Liver (tissue), 9 donors: ENCODE measurements around the gene FLAD1. TPM values are rescaled to one million over a fixed set of nuclear protein-coding genes. Genes with fewer than 3 reads are reported as not detected.
A peak's percentile ranks its signal among the peaks of the same experiment; 100 is the strongest.

Source experiments
- DNase-seq: peaks from one replicate; pipeline ENCODE4 v3.0.0-alpha.2; 2017; ENCODE audit warnings: low spot score
- H3K27ac ChIP-seq, 2 donors: one replicate each; pipeline ENCODE4 v1.7.0; 2013; ENCODE audit warnings: inconsistent platforms in 2 of 2, low read length in 2 of 2, control low read depth in 1 of 2, low read depth in 1 of 2, mild to moderate bottlenecking in 1 of 2
- H3K27me3 ChIP-seq, 4 donors: one replicate each; pipeline versions ENCODE4 v1.6.1 to v1.7.0; 2013; ENCODE audit warnings: low read length in 3 of 4, inconsistent platforms in 1 of 4, mild to moderate bottlenecking in 1 of 4, moderate library complexity in 1 of 4; ENCODE audit not compliant: control insufficient read depth in 4 of 4, insufficient read depth in 4 of 4
- H3K36me3 ChIP-seq, 4 donors: one replicate each; pipeline versions ENCODE4 v1.6.1 to v1.7.0; 2013; ENCODE audit warnings: low read length in 3 of 4, mild to moderate bottlenecking in 3 of 4, low read depth in 1 of 4, moderate library complexity in 1 of 4; ENCODE audit not compliant: control insufficient read depth in 4 of 4, insufficient read depth in 3 of 4
- H3K4me1 ChIP-seq, 4 donors: one replicate each; pipeline versions ENCODE4 v1.6.1 to v1.7.0; 2013; ENCODE audit warnings: low read length in 3 of 4, mild to moderate bottlenecking in 3 of 4, moderate library complexity in 1 of 4; ENCODE audit not compliant: control insufficient read depth in 4 of 4, insufficient read depth in 4 of 4
- H3K4me3 ChIP-seq, 3 donors: one replicate each; pipeline versions ENCODE4 v1.6.1 to v1.7.0; 2013; ENCODE audit warnings: low read length in 3 of 3, control low read depth in 1 of 3, low read depth in 1 of 3, mild to moderate bottlenecking in 1 of 3
- H3K9ac ChIP-seq, 2 donors: one replicate each; pipeline ENCODE4 v1.7.0; 2013; ENCODE audit warnings: low read length in 2 of 2, mild to moderate bottlenecking in 2 of 2, moderate library complexity in 2 of 2, control low read depth in 1 of 2, low read depth in 1 of 2
- H3K9me3 ChIP-seq, 4 donors: one replicate each; pipeline versions ENCODE4 v1.6.1 to v1.7.0; 2013; ENCODE audit warnings: low read length in 3 of 4; ENCODE audit not compliant: control insufficient read depth in 4 of 4
- CTCF ChIP-seq: fragments of 150-350 bp; IDR thresholded peaks from 2 replicates; pipeline ENCODE4 v1.5.1; 2017; ENCODE audit warnings: improper control_type of control experiment, low read depth, low read length; ENCODE audit not compliant: missing input control
- FOXA1 ChIP-seq: IDR thresholded peaks from 2 replicates; pipeline ENCODE4 v1.6.1; 2016; ENCODE audit warnings: antibody characterized with exemption
- GABPA ChIP-seq, 2 donors: IDR thresholded peaks in 1 of 2; conservative IDR thresholded peaks in 1 of 2; 2 replicates each; pipeline ENCODE4 v1.6.1; 2016; ENCODE audit warnings: antibody characterized with exemption in 2 of 2, mild to moderate bottlenecking in 1 of 2, moderate library complexity in 1 of 2
- HNF4A ChIP-seq, 2 donors: conservative IDR thresholded peaks; 2 replicates each; pipeline ENCODE4 v1.6.1; 2016; ENCODE audit warnings: antibody characterized with exemption in 2 of 2, mild to moderate bottlenecking in 2 of 2
- HNF4G ChIP-seq: IDR thresholded peaks from 2 replicates; pipeline ENCODE4 v1.6.1; 2016; ENCODE audit warnings: antibody characterized with exemption
- JUND ChIP-seq, 2 donors: IDR thresholded peaks; 2 replicates each; pipeline ENCODE4 v1.6.1; 2016; ENCODE audit warnings: antibody characterized with exemption in 2 of 2
- MAX ChIP-seq: IDR thresholded peaks from 2 replicates; pipeline ENCODE4 v1.6.1; 2016; ENCODE audit warnings: antibody characterized with exemption
- RAD21 ChIP-seq, 2 donors: IDR thresholded peaks; 2 replicates each; pipeline ENCODE4 v1.6.1; 2016; ENCODE audit warnings: antibody characterized with exemption in 2 of 2, mild to moderate bottlenecking in 2 of 2
- REST ChIP-seq: IDR thresholded peaks from 2 replicates; pipeline ENCODE4 v1.6.1; 2016; ENCODE audit warnings: antibody characterized with exemption, mild to moderate bottlenecking
- RXRA ChIP-seq, 2 donors: IDR thresholded peaks; 2 replicates each; pipeline ENCODE4 v1.6.1; 2017 to 2018; ENCODE audit warnings: antibody characterized with exemption in 2 of 2, mild to moderate bottlenecking in 1 of 2
- SP1 ChIP-seq: IDR thresholded peaks from 2 replicates; pipeline ENCODE4 v1.6.1; 2018; ENCODE audit warnings: antibody characterized with exemption, mild to moderate bottlenecking
- TAF1 ChIP-seq: conservative IDR thresholded peaks from 2 replicates; pipeline ENCODE4 v1.6.1; 2016; ENCODE audit warnings: antibody characterized with exemption, mild to moderate bottlenecking
- YY1 ChIP-seq: IDR thresholded peaks from 2 replicates; pipeline ENCODE4 v1.6.1; 2016; ENCODE audit warnings: antibody characterized with exemption, mild to moderate bottlenecking
- WGBS: extraction: QIAGEN DNeasy Blood & Tissue Kit; methylation state at CpG from one replicate; pipeline ENCODE4 v1.1.7; 2013; 5-methylcytosine and 5-hydroxymethylcytosine counted together
- polyA plus RNA-seq, 2 donors: library from polyadenylated mRNA; stranded (reverse) in 1 of 2; unstranded in 1 of 2; fragments of 200-250 nt in 1 of 2; fragments of >200 nt in 1 of 2; fragmentation: Nextera tagmentation in 1 of 2; extraction: Ambion mirVana in 1 of 2; gene quantifications; one replicate each; pipeline versions ENCODE4 v1.2.1 to v1.2.3, GENCODE V29; 2013 to 2015
- total RNA-seq, 2 donors: library from RNA; depleted of rRNA; stranded (reverse); fragments of >200 nt; gene quantifications; one replicate each; pipeline ENCODE4 v1.2.3, GENCODE V29; 2014
- donor health status: healthy.
- donor health status: healthy.
- donor health status: healthy.
- donor health status: healthy.
- donor health status: healthy.

The FLAD1 gene
- total and polyA plus RNA-seq, 4 donors, result 10.4 to 31.6 (median 22.5) TPM

- peaks cover 0 to 13% (median 1%) of the 10 kb centered on the region in 4 donors for H3K36me3 ChIP-seq
- TF ChIP-seq RXRA (IDR thresholded peaks at IDR 0.05) (no peak), JUND (IDR thresholded peaks at IDR 0.05) (no peak), CTCF (peak; percentile 67), FOXA1 (no peak), MAX (no peak), HNF4G (no peak), SP1 (no peak), YY1 (no peak), RAD21 (IDR thresholded peaks at IDR 0.05) (peak; percentile 80 to 82)
- peak overlapping the region; percentile 51 to 78 for H3K9ac ChIP-seq
- no peaks in the 10 kb centered on the region for H3K27me3 ChIP-seq
- H3K4me1 ChIP-seq, result peaks cover 6 to 46% (median 23%) of the 10 kb centered on the region in 4 donors
- no peak overlapping the region for H3K4me3 ChIP-seq
- DNase-seq, result peak; percentile 56
- H3K9me3 ChIP-seq, result no peaks in the 10 kb centered on the region
- 50% methylated on average over 6 of the region's 6 CpGs for WGBS
- H3K27ac ChIP-seq, result peak overlapping the region; percentile 60 to 73
These were observed 39.3 kb upstream of the FLAD1 start for GRCh38 chr1:154943649-154944400.

- peak; percentile 59 for DNase-seq
- Histone ChIP-seq H3K36me3 (peaks cover 0 to 13% (median 1%) of the 10 kb centered on the region in 4 donors), H3K27ac (peak overlapping the region; percentile 60 to 73), H3K9me3 (no peaks in the 10 kb centered on the region), H3K4me1 (peaks cover 6 to 46% (median 22%) of the 10 kb centered on the region in 4 donors), H3K4me3 (no peak overlapping the region), H3K9ac (peak overlapping the region; percentile 51 to 78), H3K27me3 (no peaks in the 10 kb centered on the region)
- 27% methylated on average over 9 of the region's 9 CpGs for WGBS
- peak in 1 of 2 donors; percentile 31 for TF ChIP-seq JUND (IDR thresholded peaks at IDR 0.05)
- no peak for TF ChIP-seq FOXA1
- TF ChIP-seq HNF4A (conservative IDR thresholded peaks at IDR 0.05), result peak; percentile 82 to 87
- TF ChIP-seq REST, result peak; percentile 47
- peak in 1 of 2 donors; percentile 45 for TF ChIP-seq GABPA (IDR thresholded peaks at IDR 0.05 in 1 of 2, conservative IDR thresholded peaks at IDR 0.05 in 1 of 2)
- TF ChIP-seq TAF1, result no peak
- peak in 1 of 2 donors; percentile 58 for TF ChIP-seq RAD21 (IDR thresholded peaks at IDR 0.05)
- TF ChIP-seq YY1, result no peak
- peak; percentile 53 for TF ChIP-seq HNF4G
- TF ChIP-seq RXRA (IDR thresholded peaks at IDR 0.05), result peak; percentile 75 to 80
- peak; percentile 85 for TF ChIP-seq SP1
These were observed 38.6 kb upstream of the FLAD1 start for GRCh38 chr1:154944401-154945159.
